Trophoblast cell (in vitro differentiated cells and primary cell): ENCODE data around the gene ZNF831.

Source experiments
- DNase-seq, 2 donors: peaks; one replicate each; pipeline ENCODE4 v3.0.0-alpha.2; 2016
- H2AFZ ChIP-seq: 2 replicates; pipeline ENCODE4 v1.6.1; 2013; ENCODE audit warnings: low read length, moderate library complexity, mild to moderate bottlenecking; ENCODE audit not compliant: insufficient read depth, poor library complexity
- H2AK5ac ChIP-seq: 2 replicates; pipeline ENCODE4 v1.6.1; 2013; ENCODE audit warnings: mild to moderate bottlenecking, low read length
- H2BK120ac ChIP-seq: 2 replicates; pipeline ENCODE4 v1.6.1; 2013; ENCODE audit warnings: low read length, mild to moderate bottlenecking, moderate library complexity; ENCODE audit not compliant: insufficient read depth, poor library complexity
- H2BK12ac ChIP-seq: 2 replicates; pipeline ENCODE4 v1.6.1; 2013; ENCODE audit warnings: mild to moderate bottlenecking, low read length, moderate library complexity
- H2BK5ac ChIP-seq: 2 replicates; pipeline ENCODE4 v1.6.1; 2013; ENCODE audit warnings: low read length, low read depth, moderate library complexity, mild to moderate bottlenecking; ENCODE audit not compliant: poor library complexity
- H3K14ac ChIP-seq: 2 replicates; pipeline ENCODE4 v1.6.1; 2013; ENCODE audit warnings: mild to moderate bottlenecking, low read length
- H3K18ac ChIP-seq: 2 replicates; pipeline ENCODE4 v1.6.1; 2013; ENCODE audit warnings: mild to moderate bottlenecking, low read length
- H3K23ac ChIP-seq: 2 replicates; pipeline ENCODE4 v1.6.1; 2013; ENCODE audit warnings: low read length
- H3K27ac ChIP-seq: 2 replicates; pipeline ENCODE4 v1.5.1; 2013; ENCODE audit warnings: low read depth, mild to moderate bottlenecking, inconsistent platforms, low read length, moderate library complexity
- H3K27me3 ChIP-seq: 2 replicates; pipeline ENCODE4 v1.6.1; 2013; ENCODE audit warnings: inconsistent platforms, mild to moderate bottlenecking, low read length, moderate library complexity; ENCODE audit not compliant: insufficient read depth
- H3K36me3 ChIP-seq, 2 experiments: 1 replicate in 1 of 2; 2 replicates in 1 of 2; pipeline ENCODE4 v1.6.1; 2013; ENCODE audit warnings: low read length in 2 of 2, mild to moderate bottlenecking in 2 of 2, moderate library complexity in 1 of 2; ENCODE audit not compliant: insufficient read depth in 2 of 2, control insufficient read depth in 1 of 2
- H3K4ac ChIP-seq: 2 replicates; pipeline ENCODE4 v1.6.1; 2013; ENCODE audit warnings: low read depth, mild to moderate bottlenecking, low read length, moderate library complexity
- H3K4me1 ChIP-seq, 2 experiments: 1 replicate in 1 of 2; 2 replicates in 1 of 2; pipeline ENCODE4 v1.6.1; 2013; ENCODE audit warnings: low read length in 2 of 2, mild to moderate bottlenecking in 2 of 2, moderate library complexity in 1 of 2; ENCODE audit not compliant: insufficient read depth in 2 of 2, control insufficient read depth in 1 of 2
- H3K4me2 ChIP-seq: 2 replicates; pipeline ENCODE4 v1.6.1; 2013; ENCODE audit warnings: inconsistent platforms, mild to moderate bottlenecking, low read length, moderate library complexity
- H3K4me3 ChIP-seq: 2 replicates; pipeline ENCODE4 v1.5.1; 2013; ENCODE audit warnings: mild to moderate bottlenecking, low read depth, low read length, inconsistent platforms
- H3K79me1 ChIP-seq: one replicate; pipeline ENCODE4 v1.6.1; 2013; ENCODE audit warnings: low read length
- H3K79me2 ChIP-seq: 2 replicates; pipeline ENCODE4 v1.6.1; 2013; ENCODE audit warnings: low read length, mild to moderate bottlenecking; ENCODE audit not compliant: control insufficient read depth, insufficient read depth, poor library complexity
- H3K9ac ChIP-seq: 2 replicates; pipeline ENCODE4 v1.6.1; 2013; ENCODE audit warnings: mild to moderate bottlenecking, low read length
- H3K9me3 ChIP-seq: 2 replicates; pipeline ENCODE4 v1.6.1; 2013; ENCODE audit warnings: low read depth, mild to moderate bottlenecking, control low read depth, inconsistent platforms, low read length; ENCODE audit not compliant: insufficient read depth
- H4K12ac ChIP-seq: 2 replicates; pipeline ENCODE4 v1.6.1; 2013; ENCODE audit warnings: low read depth, mild to moderate bottlenecking, low read length, moderate library complexity
- H4K8ac ChIP-seq: 2 replicates; pipeline ENCODE4 v1.6.1; 2013; ENCODE audit warnings: low read depth, mild to moderate bottlenecking, low read length, moderate library complexity
- H4K91ac ChIP-seq: one replicate; pipeline ENCODE4 v1.6.1; 2013; ENCODE audit warnings: low read depth, mild to moderate bottlenecking, low read length, moderate library complexity
- WGBS: extraction: QIAGEN DNeasy Blood & Tissue Kit; methylation state at CpG from one replicate; pipeline ENCODE4 v1.1.7; 2013; ENCODE audit warnings: missing lambda C conversion rate; ENCODE audit not compliant: insufficient read length, insufficient coverage; ENCODE audit errors: extremely low coverage; 5-methylcytosine and 5-hydroxymethylcytosine counted together

ZNF831 gene

DNA sequence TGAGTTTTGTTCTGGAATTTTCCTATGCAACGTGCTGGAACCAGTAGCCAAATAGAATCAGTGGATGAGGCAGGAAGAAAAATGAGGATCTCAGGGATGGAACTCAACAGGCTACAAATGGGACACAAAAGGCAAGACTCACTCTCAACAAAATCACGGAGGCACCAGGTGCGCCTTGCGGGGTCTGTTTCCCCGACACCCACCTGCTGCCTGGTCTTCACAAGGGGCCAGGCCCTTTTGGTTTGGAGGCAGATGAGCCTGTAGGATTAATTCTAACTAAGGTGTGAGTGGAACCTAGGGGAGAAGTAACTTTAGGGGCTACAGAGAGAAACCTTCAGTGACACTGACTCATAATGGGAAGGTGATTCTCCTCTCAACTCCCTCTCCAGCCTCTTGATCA is 56.5 kb downstream of the ZNF831 start:
- Histone ChIP-seq H3K36me3 (no peaks in the 10 kb centered on the region), H2BK5ac (no peak overlapping the region), H4K12ac (no peak overlapping the region), H4K8ac (no peak overlapping the region), H2BK120ac (no peak overlapping the region), H3K14ac (no peak overlapping the region), H3K27me3 (peaks cover 4% of the 10 kb centered on the region), H3K23ac (no peak overlapping the region), H2AK5ac (no peak overlapping the region), H3K9me3 (no peaks in the 10 kb centered on the region), H3K4me1 (peaks cover 0 to 3% of the 10 kb centered on the region in 2 experiments), H3K27ac (no peak overlapping the region), H2AFZ (no peak overlapping the region), H3K9ac (no peak overlapping the region), H3K79me1 (peaks cover 3% of the 10 kb centered on the region), H3K4ac (no peak overlapping the region), H2BK12ac (no peak overlapping the region), H3K79me2 (no peaks in the 10 kb centered on the region), H3K18ac (no peak overlapping the region), H3K4me2 (no peak overlapping the region), H3K4me3 (no peak overlapping the region), H4K91ac (no peak overlapping the region)
- no peak for DNase-seq
- no CpG with 5 or more reads among the region's 5 CpGs for WGBS

DNA sequence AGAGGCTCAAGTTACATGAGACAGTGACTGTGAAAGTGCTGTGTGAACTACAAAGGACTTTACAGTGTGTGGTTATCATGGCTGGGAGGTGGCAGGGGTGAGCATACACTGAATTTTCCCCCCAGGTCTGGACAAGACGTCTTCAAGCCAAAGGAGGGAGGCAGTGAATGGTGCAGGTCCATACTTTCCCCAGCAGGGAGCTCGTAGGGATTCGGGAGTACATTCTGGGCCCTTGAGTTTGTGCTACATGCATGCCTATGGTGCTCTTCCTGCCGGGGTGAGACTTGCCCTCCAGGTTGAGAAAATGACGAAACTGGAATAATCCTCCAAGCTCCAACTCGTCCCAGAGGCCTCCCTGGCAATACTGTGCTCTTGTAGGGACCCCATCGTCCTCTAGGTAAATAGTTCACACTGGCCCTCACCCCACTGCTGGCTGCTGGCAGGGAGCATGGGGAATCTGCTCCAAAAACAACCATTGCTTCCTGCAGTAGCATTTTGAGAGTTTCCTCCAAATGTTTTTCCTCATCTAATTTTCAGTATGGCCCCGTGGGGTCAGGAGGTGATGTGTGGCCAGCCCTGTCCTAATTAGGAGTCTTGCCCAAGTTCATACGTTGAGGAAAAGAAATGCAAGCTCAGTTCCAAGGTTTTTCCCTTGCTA is 57.6 kb downstream of the ZNF831 start:
- H2AFZ ChIP-seq, result no peak overlapping the region
- no peaks in the 10 kb centered on the region for H3K79me2 ChIP-seq
- no peak overlapping the region for H3K23ac ChIP-seq
- no peak for DNase-seq
- no peak overlapping the region for H3K18ac ChIP-seq
- no peaks in the 10 kb centered on the region for H3K9me3 ChIP-seq
- H3K27me3 ChIP-seq, result peaks cover 8% of the 10 kb centered on the region
- no peak overlapping the region for H3K4me2 ChIP-seq
- H3K14ac ChIP-seq, result no peak overlapping the region
- no peak overlapping the region for H4K12ac ChIP-seq
- WGBS, result no CpG with 5 or more reads among the region's 9 CpGs
- no peak overlapping the region for H2BK12ac ChIP-seq
- no peak overlapping the region for H3K9ac ChIP-seq
- no peak overlapping the region for H2AK5ac ChIP-seq
- H3K4me1 ChIP-seq, result peaks cover 0 to 3% of the 10 kb centered on the region in 2 experiments
- H4K91ac ChIP-seq, result no peak overlapping the region
- no peak overlapping the region for H4K8ac ChIP-seq
- no peaks in the 10 kb centered on the region for H3K36me3 ChIP-seq
- no peak overlapping the region for H3K4me3 ChIP-seq
- no peak overlapping the region for H2BK120ac ChIP-seq
- H3K79me1 ChIP-seq, result peaks cover 3% of the 10 kb centered on the region
- no peak overlapping the region for H3K4ac ChIP-seq
- no peak overlapping the region for H3K27ac ChIP-seq
- no peak overlapping the region for H2BK5ac ChIP-seq

DNA sequence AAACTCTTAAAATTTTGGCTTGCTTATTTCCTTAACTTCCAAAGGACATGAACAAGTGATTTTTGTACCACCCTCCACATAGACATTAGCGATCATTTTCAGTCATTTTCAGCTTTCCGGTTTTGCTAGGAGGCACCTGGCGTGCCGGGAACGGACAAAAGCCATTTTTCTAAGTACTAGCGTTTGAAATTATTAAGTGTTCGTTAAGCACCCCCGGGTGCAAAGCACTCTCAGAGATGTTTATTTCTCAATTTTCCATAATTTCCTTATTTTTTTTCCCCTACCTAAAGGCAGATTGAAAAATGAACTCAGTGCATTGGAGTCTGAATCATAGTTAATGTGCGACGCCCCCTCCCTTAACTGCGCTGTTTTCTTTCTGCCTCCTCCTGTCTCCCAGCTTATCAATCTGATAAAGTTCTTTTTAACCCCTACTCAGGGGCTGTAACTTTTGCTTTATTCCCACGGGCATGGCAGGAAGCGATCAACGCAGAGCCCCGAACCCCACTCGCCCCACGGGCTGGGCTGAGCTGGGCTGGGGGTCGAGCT is 58.2 kb downstream of the ZNF831 start:
- Histone ChIP-seq H2BK12ac (no peak overlapping the region), H3K18ac (no peak overlapping the region), H2AFZ (no peak overlapping the region), H3K23ac (no peak overlapping the region), H3K4me1 (peaks cover 0 to 3% of the 10 kb centered on the region in 2 experiments), H3K4me2 (peak overlapping the region; percentile 60), H2BK120ac (peak overlapping the region; percentile 45), H4K91ac (peak overlapping the region; percentile 73), H3K36me3 (no peaks in the 10 kb centered on the region), H3K79me1 (peaks cover 3% of the 10 kb centered on the region), H4K8ac (peak overlapping the region; percentile 83), H3K14ac (no peak overlapping the region), H2AK5ac (no peak overlapping the region), H3K79me2 (no peaks in the 10 kb centered on the region), H3K4ac (no peak overlapping the region), H3K27me3 (peaks cover 9% of the 10 kb centered on the region), H3K9me3 (no peaks in the 10 kb centered on the region), H3K4me3 (peak overlapping the region; percentile 54), H3K27ac (no peak overlapping the region), H4K12ac (peak overlapping the region; percentile 74), H3K9ac (no peak overlapping the region), H2BK5ac (no peak overlapping the region)
- no peak for DNase-seq
- WGBS, result no CpG with 5 or more reads among the region's 18 CpGs

DNA sequence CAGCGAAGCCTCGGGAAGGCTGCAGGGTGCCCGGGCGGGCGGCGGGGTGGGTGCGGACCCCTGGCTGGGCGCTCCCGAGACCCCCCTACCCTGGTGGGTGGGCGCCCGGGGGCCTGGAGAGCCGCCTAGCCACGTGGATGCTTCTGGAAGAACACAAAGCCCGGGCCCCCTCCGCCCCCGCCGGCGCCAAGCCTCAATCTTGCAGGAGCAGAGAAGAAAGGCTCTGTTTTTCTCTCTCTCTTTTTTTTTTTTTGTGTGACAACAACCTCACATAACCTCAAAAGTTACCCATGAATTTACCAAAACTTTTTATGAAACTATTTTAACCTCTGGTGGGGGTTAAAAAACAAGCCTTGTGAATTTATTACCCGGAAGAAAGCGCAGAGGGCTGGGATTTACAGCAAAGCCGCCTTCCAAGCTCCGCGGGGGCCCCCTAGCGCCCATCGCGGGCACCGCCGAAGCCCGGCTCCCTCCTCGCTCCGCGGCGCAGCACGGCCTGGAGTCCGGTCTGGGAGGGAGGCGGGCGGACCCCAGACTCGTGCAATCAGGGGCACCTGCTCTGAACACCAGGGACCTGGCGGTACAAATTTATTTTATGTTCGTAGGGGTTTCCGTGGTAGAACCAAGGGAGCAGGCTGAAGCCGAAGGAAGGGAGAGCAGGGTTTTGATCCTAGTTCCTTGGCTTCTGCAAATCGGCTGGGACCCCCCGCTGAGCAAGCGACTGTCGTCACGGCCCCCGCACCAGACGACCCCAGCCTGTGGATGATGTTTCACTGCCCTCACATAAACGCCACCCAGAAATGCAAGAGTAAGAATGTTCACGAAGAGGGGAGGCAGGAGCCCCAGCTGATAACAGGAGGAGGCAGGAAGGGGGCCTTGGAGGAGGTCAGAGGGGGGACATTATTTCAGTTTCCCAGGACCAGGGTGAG is 58.9 kb downstream of the ZNF831 start:
- no peaks in the 10 kb centered on the region for H3K9me3 ChIP-seq
- no peaks in the 10 kb centered on the region for H3K36me3 ChIP-seq
- no peak overlapping the region for H3K4ac ChIP-seq
- peak; percentile 42 to 76 for DNase-seq
- peak overlapping the region; percentile 83 for H4K8ac ChIP-seq
- H3K9ac ChIP-seq, result no peak overlapping the region
- H3K79me1 ChIP-seq, result peaks cover 3% of the 10 kb centered on the region
- no peak overlapping the region for H2BK12ac ChIP-seq
- H3K27me3 ChIP-seq, result peaks cover 9% of the 10 kb centered on the region
- H2BK120ac ChIP-seq, result peak overlapping the region; percentile 45
- no peak overlapping the region for H2BK5ac ChIP-seq
- H3K4me1 ChIP-seq, result peaks cover 0 to 3% of the 10 kb centered on the region in 2 experiments
- no peak overlapping the region for H3K18ac ChIP-seq
- no peak overlapping the region for H2AFZ ChIP-seq
- H3K14ac ChIP-seq, result no peak overlapping the region
- peak overlapping the region; percentile 60 for H3K4me2 ChIP-seq
- WGBS, result no CpG with 5 or more reads among the region's 51 CpGs
- no peak overlapping the region for H2AK5ac ChIP-seq
- H4K91ac ChIP-seq, result peak overlapping the region; percentile 73
- no peak overlapping the region for H3K27ac ChIP-seq
- H4K12ac ChIP-seq, result peak overlapping the region; percentile 74
- no peaks in the 10 kb centered on the region for H3K79me2 ChIP-seq
- H3K23ac ChIP-seq, result no peak overlapping the region
- peak overlapping the region; percentile 54 for H3K4me3 ChIP-seq
